Stimulated activated CD8-positive, alpha-beta memory T cell treated with anti-CD3 and anti-CD28 coated beads, Interleukin-4, amount 100 ng/mL, for 4 hours (primary cell): Measurements from ENCODE around the gene ABCC9.

ENCODE experiments used
- DNase-seq, 2 donors: peaks; one replicate each; pipeline ENCODE4 v3.0.0-alpha.2; 2020; ENCODE audit warnings: low read depth in 2 of 2, low spot score in 1 of 2

Gene ABCC9

GRCh38 chr12:21776175-21776574 is 165.1 kb downstream of the ABCC9 start:
- no peak for DNase-seq

- no peak for DNase-seq
Measured at GRCh38 chr12:21775133-21775820, 165.9 kb downstream of the ABCC9 start.

GRCh38 chr12:21774358-21775132 is 166.7 kb downstream of the ABCC9 start, which contains the start of gene KCNJ8:
Gene KCNJ8 (minus strand): TSS chr12:21774706. CDS start chr12:21773616, 1,090 bp downstream.
- no peak for DNase-seq

- no peak for DNase-seq
Measured at GRCh38 chr12:21773806-21774205, 167.4 kb downstream of the ABCC9 start.

- no peak for DNase-seq
Measured at GRCh38 chr12:21773263-21773741, 167.9 kb downstream of the ABCC9 start.

GRCh38 chr12:21771311-21771710 is 169.9 kb downstream of the ABCC9 start:
- no peak for DNase-seq

- DNase-seq: no peak
Measured at GRCh38 chr12:21769307-21769706, 171.9 kb downstream of the ABCC9 start.

- no peak for DNase-seq
Measured at GRCh38 chr12:21766403-21766802, 174.8 kb downstream of the ABCC9 start.

GRCh38 chr12:21764950-21765349 is 176.3 kb downstream of the ABCC9 start:
- no peak for DNase-seq

GRCh38 chr12:21764065-21764464 is 177.2 kb downstream of the ABCC9 start:
- no peak for DNase-seq

GRCh38 chr12:21763531-21763930 is 177.7 kb downstream of the ABCC9 start:
- DNase-seq: no peak

- no peak for DNase-seq
Measured at GRCh38 chr12:21759737-21760136, 181.5 kb downstream of the ABCC9 start.

- no peak for DNase-seq
Measured at GRCh38 chr12:21757735-21758134, 183.5 kb downstream of the ABCC9 start.

- no peak for DNase-seq
Measured at GRCh38 chr12:21756699-21757098, 184.5 kb downstream of the ABCC9 start.

GRCh38 chr12:21751517-21751916 is 189.7 kb downstream of the ABCC9 start:
- no peak for DNase-seq
